Heart left ventricle (tissue), 13 donors: ENCODE measurements around the gene CORO6.
"Not testable (repeated sequence)": the region's sequence is repeated elsewhere in the genome, so short reads cannot be mapped to it uniquely, and the experiment has no call there.

Source experiments
- CTCF ChIP-seq, 12 donors: fragments of 200-600 bp; sonication (generic) in 4 of 12; IDR thresholded peaks; one replicate each; pipeline versions ENCODE4 v1.5.0 to v1.8.0; 2018 to 2022; ENCODE audit warnings: antibody characterized with exemption in 12 of 12, mild to moderate bottlenecking in 5 of 12
- POLR2A ChIP-seq, 2 donors: fragments of 450-650 bp; IDR thresholded peaks; one replicate each; pipeline ENCODE4 v1.6.1; 2017; ENCODE audit warnings: antibody characterized with exemption in 2 of 2, mild to moderate bottlenecking in 2 of 2, moderate library complexity in 2 of 2
- donor health status: ischemic (EF 13 %, LVEDD 7.1; RV severe dilation, severe dysfunction).
- donor health status: DM: no; HTN: yes; CAD: no.
- donor health status: DM: no; HTN: no; CAD: no.
- donor health status: ischemic (EF 25% LVEDD 6.9; RV normal size, moderate dysfunction).
- donor health status: ischemic (EF 25% LVEDD 5.7; RV mildly dilated, moderate dysfunction).
- donor health status: ischemic (EF 35%, LVEDD 5.7; RV mildly dilated, moderate dysfunction).
- donor health status: nonischemic (EF 11% LVEDD 7.7; RV severe dilation, severe dysfunction).
- donor health status: DM: yes; HTN: yes; CAD: no.
- donor health status: PGD.
- donor health status: ischemic (EF 29% LVEDD 5.4; RV normal size, mild dysfunction).
- donor health status: nonischemic (EF 23%, LVEDD 6.1; RV moderate dilation, normal function).

- TF ChIP-seq CTCF, POLR2A (IDR thresholded peaks at IDR 0.05): not testable (repeated sequence)
Measured at GRCh38 chr17:29651913-29652312, 29.2 kb upstream of the CORO6 start.
